Measurements from ENCODE around the gene TPST2.

The TPST2 gene

GRCh38 chr22:26624803-26625202 is 34.9 kb upstream of the TPST2 start:
- TF ChIP-seq, protein P1, sequence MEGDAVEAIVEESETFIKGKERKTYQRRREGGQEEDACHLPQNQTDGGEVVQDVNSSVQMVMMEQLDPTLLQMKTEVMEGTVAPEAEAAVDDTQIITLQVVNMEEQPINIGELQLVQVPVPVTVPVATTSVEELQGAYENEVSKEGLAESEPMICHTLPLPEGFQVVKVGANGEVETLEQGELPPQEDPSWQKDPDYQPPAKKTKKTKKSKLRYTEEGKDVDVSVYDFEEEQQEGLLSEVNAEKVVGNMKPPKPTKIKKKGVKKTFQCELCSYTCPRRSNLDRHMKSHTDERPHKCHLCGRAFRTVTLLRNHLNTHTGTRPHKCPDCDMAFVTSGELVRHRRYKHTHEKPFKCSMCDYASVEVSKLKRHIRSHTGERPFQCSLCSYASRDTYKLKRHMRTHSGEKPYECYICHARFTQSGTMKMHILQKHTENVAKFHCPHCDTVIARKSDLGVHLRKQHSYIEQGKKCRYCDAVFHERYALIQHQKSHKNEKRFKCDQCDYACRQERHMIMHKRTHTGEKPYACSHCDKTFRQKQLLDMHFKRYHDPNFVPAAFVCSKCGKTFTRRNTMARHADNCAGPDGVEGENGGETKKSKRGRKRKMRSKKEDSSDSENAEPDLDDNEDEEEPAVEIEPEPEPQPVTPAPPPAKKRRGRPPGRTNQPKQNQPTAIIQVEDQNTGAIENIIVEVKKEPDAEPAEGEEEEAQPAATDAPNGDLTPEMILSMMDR (IDR thresholded peaks at IDR 0.05) = no peak

DNA sequence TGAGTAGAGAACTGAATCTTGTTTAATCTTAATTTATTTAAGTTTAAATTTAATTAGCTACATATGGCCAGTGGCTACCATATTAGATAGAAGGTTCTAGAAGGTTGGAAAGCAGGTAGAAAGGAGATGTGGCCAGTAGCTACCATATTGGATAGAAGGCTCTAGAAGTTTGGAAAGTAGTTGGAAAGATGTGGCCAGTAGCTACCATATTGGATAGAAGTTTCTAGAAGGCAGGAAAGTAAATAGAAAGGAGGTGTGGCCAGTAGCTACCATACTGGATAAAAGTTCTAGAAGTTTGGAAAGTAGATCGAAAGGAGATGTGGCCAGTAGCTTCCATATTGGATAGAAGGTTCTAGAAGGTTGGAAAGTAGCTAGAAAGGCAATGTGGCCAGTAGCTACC is 34.1 kb upstream of the TPST2 start:
- TF ChIP-seq, protein P1 (IDR thresholded peaks at IDR 0.05) = no peak

- TF ChIP-seq, protein P1 (IDR thresholded peaks at IDR 0.05) = no peak
These were observed 31.7 kb upstream of the TPST2 start, which contains the start of gene CRYBA4 for GRCh38 chr22:26621663-26622062. Gene CRYBA4 (plus strand): TSS chr22:26621963. CDS start chr22:26622597, 634 bp downstream.

DNA sequence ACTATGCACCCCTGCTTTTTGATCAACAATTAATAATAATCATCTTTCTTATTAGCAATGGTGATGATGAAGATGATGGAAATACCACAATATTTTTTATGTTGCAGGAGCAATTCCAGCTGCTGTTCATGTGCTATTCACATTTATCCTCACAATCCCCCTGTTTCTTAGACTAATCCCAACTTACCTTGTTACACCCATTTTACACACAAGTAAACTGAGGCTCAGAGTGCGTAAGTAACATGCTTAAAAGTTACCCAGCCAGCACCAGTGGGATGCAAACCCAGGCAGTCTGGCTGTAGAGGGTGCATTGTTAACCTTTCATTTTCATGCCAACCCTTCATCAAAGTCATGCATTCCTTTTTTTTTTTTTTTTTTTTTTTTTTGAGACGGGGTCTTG is 30.3 kb upstream of the TPST2 start:
- TF ChIP-seq, protein P1 (IDR thresholded peaks at IDR 0.05) = no peak

GRCh38 chr22:26619510-26619909 is 29.6 kb upstream of the TPST2 start:
- TF ChIP-seq, protein P1 (IDR thresholded peaks at IDR 0.05) = no peak

- TF ChIP-seq, protein P1 (IDR thresholded peaks at IDR 0.05) = no peak
These were observed 28.5 kb upstream of the TPST2 start for GRCh38 chr22:26618455-26618854.

GRCh38 chr22:26617271-26618199 is 27.6 kb upstream of the TPST2 start, which contains the start of gene CRYBB1:
Gene CRYBB1 (minus strand): TSS chr22:26618027. CDS start chr22:26616319, 1,708 bp downstream.
- TF ChIP-seq, protein P1 (IDR thresholded peaks at IDR 0.05) = no peak
